LoVo (cell line): ENCODE measurements around the gene GIMAP7.
"Not testable (repeated sequence)": the region's sequence is repeated elsewhere in the genome, so short reads cannot be mapped to it uniquely, and the experiment has no call there.

Experiments
- DNase-seq: peaks from one replicate; pipeline ENCODE4 v3.0.0-alpha.2; 2016; ENCODE audit warnings: low spot score

The GIMAP7 gene

GRCh38 chr7:150514748-150515222 lies at the start of gene GIMAP7:
Gene GIMAP7 (plus strand): TSS chr7:150514872. CDS start chr7:150519975, 5,103 bp downstream.
- no peak for DNase-seq

GRCh38 chr7:150464962-150465361 lies 49.7 kb upstream of the GIMAP7 start:
- no peak for DNase-seq

- no peak for DNase-seq
Measured at GRCh38 chr7:150465414-150465813, 49.3 kb upstream of the GIMAP7 start.

- no peak for DNase-seq
Measured at GRCh38 chr7:150466477-150466876, 48.2 kb upstream of the GIMAP7 start.

GRCh38 chr7:150468241-150468640 lies 46.4 kb upstream of the GIMAP7 start:
- DNase-seq = no peak

GRCh38 chr7:150471886-150472285 lies 42.8 kb upstream of the GIMAP7 start:
- no peak for DNase-seq

GRCh38 chr7:150473902-150474301 lies 40.8 kb upstream of the GIMAP7 start:
- DNase-seq = no peak

GRCh38 chr7:150476285-150476684 lies 38.4 kb upstream of the GIMAP7 start:
- DNase-seq = no peak

GRCh38 chr7:150476819-150477631 lies 37.6 kb upstream of the GIMAP7 start:
- DNase-seq = no peak

GRCh38 chr7:150479023-150479716 lies 35.5 kb upstream of the GIMAP7 start:
- peak; percentile 17 for DNase-seq

- no peak for DNase-seq
Measured at GRCh38 chr7:150481186-150481920, 33.3 kb upstream of the GIMAP7 start.

- DNase-seq = no peak
Measured at GRCh38 chr7:150481922-150482321, 32.8 kb upstream of the GIMAP7 start.

- not testable (repeated sequence) for DNase-seq
Measured at GRCh38 chr7:150483514-150483913, 31.2 kb upstream of the GIMAP7 start.

GRCh38 chr7:150484071-150484470 lies 30.6 kb upstream of the GIMAP7 start:
- not testable (repeated sequence) for DNase-seq

- DNase-seq = no peak
Measured at GRCh38 chr7:150487625-150488024, 27.0 kb upstream of the GIMAP7 start.

- DNase-seq = no peak
Measured at GRCh38 chr7:150489782-150490181, 24.9 kb upstream of the GIMAP7 start.

GRCh38 chr7:150493442-150493841 lies 21.2 kb upstream of the GIMAP7 start:
- DNase-seq = not testable (repeated sequence)

GRCh38 chr7:150502519-150502918 lies 12.2 kb upstream of the GIMAP7 start:
- DNase-seq = no peak

- DNase-seq = no peak
Measured at GRCh38 chr7:150503155-150503554, 11.5 kb upstream of the GIMAP7 start.

GRCh38 chr7:150503581-150503980 lies 11.1 kb upstream of the GIMAP7 start:
- no peak for DNase-seq

- DNase-seq = no peak
Measured at GRCh38 chr7:150507947-150508602, 6.6 kb upstream of the GIMAP7 start.

GRCh38 chr7:150511048-150511447 lies 3.6 kb upstream of the GIMAP7 start:
- no peak for DNase-seq
